ENCODE results near the gene GRID2IP. TPM values are rescaled to one million over a fixed set of nuclear protein-coding genes. Genes with fewer than 3 reads are reported as not detected.

GRID2IP gene
- total and polyA plus RNA-seq, 2 of the 13 experiments (the other 11 are each of a cell fraction or from before 2014, with no cell fraction given), result 0.03 TPM; not detected in 1

- TF ChIP-seq ZNF362 (CRISPR knock-in tag; IDR thresholded peaks at IDR 0.05; ENCODE audit: borderline replicate concordance) (0 out of 2 replicates have a peak, but pooled peaks have one; percentile 21), TCF12 (IDR thresholded peaks at IDR 0.05) (no peak), TCF12 (CRISPR knock-in tag; IDR thresholded peaks at IDR 0.05) (0 out of 2 replicates have a peak, but pooled peaks have one; percentile 27), YY1 (IDR thresholded peaks at IDR 0.05; ENCODE audit: insufficient read depth, insufficient replicate concordance, low read depth, low read length) (no peak), ZBED4 (CRISPR knock-in tag; IDR thresholded peaks at IDR 0.05; ENCODE audit: borderline replicate concordance) (no peak), ZBTB40 (IDR thresholded peaks at IDR 0.05) (no peak), ZBTB40 (CRISPR knock-in tag; IDR thresholded peaks at IDR 0.05) (no peak; the same call in 1 of the 2 replicates), NCOR1 (IDR thresholded peaks at IDR 0.05; ENCODE audit: borderline replicate concordance, low read length) (peak; percentile 68; the same call in 1 of the 2 replicates), ZNF234 (CRISPR knock-in tag; conservative IDR thresholded peaks at IDR 0.05) (no peak), MTF2 (CRISPR knock-in tag; IDR thresholded peaks at IDR 0.05; ENCODE audit: borderline replicate concordance) (no peak), DNMT3B (CRISPR knock-in tag; conservative IDR thresholded peaks at IDR 0.05) (no peak), GRHL1 (CRISPR knock-in tag; conservative IDR thresholded peaks at IDR 0.05) (no peak), ZNF350 (CRISPR knock-in tag; IDR thresholded peaks at IDR 0.05; ENCODE audit: borderline replicate concordance, low read depth) (0 out of 2 replicates have a peak, but pooled peaks have one; percentile 17)
Measured at GRCh38 chr7:6482307-6482706, 69.0 kb downstream of the GRID2IP start (continued).
